BLaER1 (cell line): ENCODE results near the gene BLM.
"Not testable (repeated sequence)": the region's sequence is repeated elsewhere in the genome, so short reads cannot be mapped to it uniquely, and the experiment has no call there.

ENCODE experiments used
- H3K27ac ChIP-seq: shearing (Covaris generic); formaldehyde crosslinking; 2 replicates; pipeline ENCODE4 v1.8.1; 2022
- H3K27me3 ChIP-seq: shearing (Covaris generic); formaldehyde crosslinking; 2 replicates; pipeline ENCODE4 v1.8.1; 2022
- H3K36me3 ChIP-seq: shearing (Covaris generic); formaldehyde crosslinking; 2 replicates; pipeline ENCODE4 v1.8.1; 2022
- H3K4me1 ChIP-seq: shearing (Covaris generic); formaldehyde crosslinking; 2 replicates; pipeline ENCODE4 v1.8.1; 2022
- H3K4me2 ChIP-seq: shearing (Covaris generic); formaldehyde crosslinking; 2 replicates; pipeline ENCODE4 v1.8.1; 2022
- H3K4me3 ChIP-seq: shearing (Covaris generic); formaldehyde crosslinking; 2 replicates; pipeline ENCODE4 v1.8.1; 2022
- H3K9ac ChIP-seq: shearing (Covaris generic); formaldehyde crosslinking; 2 replicates; pipeline ENCODE4 v1.8.1; 2022
- H3K9me3 ChIP-seq: shearing (Covaris generic); formaldehyde crosslinking; 2 replicates; pipeline ENCODE4 v1.8.1; 2022
- H4K20me1 ChIP-seq: shearing (Covaris generic); formaldehyde crosslinking; 2 replicates; pipeline ENCODE4 v1.8.1; 2022
- Cebpa-rat ChIP-seq: shearing (Covaris generic); IDR thresholded peaks from 2 replicates; pipeline ENCODE4 v1.8.1; 2022

BLM gene

DNA sequence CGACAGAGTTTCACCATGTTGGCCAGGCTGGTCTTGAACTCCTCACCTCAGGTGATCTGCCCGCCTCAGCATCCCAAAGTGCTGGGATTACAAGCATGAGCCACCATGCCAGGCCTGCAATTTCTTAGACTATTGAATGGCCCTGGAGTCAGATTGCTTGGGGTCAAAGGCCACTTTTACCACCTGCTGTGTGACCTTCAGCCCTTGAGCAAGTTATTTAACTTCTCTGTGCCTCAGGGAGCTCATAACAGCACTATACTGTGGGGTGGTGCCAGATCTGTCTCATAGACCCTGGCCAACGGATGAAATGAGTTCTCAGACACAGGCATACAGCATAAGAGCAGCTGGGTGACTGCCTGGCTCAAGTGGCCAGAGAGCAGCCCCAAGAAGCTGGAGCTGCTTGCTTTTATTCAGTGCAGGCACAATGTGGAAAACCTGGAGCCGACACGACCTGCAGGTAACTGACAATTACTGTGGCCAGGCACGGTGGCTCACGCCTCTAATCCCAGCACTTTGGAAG lies 106.4 kb downstream of the BLM start:
- H3K4me1 ChIP-seq, result peaks cover 64% of the 10 kb centered on the region

DNA sequence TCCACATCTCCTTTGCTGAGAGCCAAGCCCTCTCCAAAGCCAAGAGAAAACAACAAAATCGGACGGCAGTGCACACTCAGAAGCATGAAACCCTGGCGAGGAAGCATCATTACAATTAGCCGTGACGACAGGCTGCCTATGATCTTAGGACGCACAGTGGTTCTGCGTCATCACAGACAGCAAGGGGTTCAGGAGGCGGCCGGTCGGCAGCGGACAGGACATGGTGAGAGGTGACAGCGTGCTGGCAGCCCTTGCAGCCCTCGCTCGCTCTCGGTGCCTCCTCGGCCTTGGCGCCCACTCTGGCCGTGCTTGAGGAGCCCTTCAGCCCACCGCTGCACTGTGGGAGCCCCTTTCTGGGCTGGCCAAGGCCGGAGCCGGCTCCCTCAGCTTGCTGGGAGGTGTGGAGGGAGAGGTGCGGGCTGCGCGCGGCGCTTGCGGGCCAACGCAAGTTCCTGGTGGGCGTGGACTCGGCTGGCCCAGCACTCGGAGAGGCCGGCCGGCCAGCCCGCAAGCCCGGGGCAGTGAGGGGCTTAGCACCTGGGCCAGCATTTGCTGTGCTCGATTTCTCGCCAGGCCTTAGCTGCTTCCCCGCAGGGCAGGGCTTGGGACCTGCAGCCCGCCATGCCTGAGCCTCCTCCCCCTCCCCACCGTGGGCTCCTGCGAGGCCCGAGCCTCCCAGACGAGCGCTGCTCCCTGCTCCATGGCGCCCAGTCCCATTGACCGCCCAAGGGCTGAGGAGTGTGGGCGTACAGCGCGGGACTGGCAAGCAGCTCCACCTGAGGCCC lies 108.2 kb downstream of the BLM start:
- Histone ChIP-seq H3K4me1 (peaks cover 64% of the 10 kb centered on the region), H3K9me3 (peaks cover 13% of the 10 kb centered on the region)
- not testable (repeated sequence) for H3K27me3 ChIP-seq, H3K4me3 ChIP-seq, H3K36me3 ChIP-seq, H3K4me2 ChIP-seq, H3K9ac ChIP-seq, H4K20me1 ChIP-seq, H3K27ac ChIP-seq

More for the DNA sequence above, 106.4 kb downstream of the BLM start:
- Histone ChIP-seq H3K27ac (no peak overlapping the region), H3K9me3 (peaks cover 13% of the 10 kb centered on the region), H3K4me3 (no peak overlapping the region), H3K27me3 (no peaks in the 10 kb centered on the region), H4K20me1 (no peaks in the 10 kb centered on the region), H3K36me3 (no peaks in the 10 kb centered on the region), H3K4me2 (peak overlapping the region; percentile 42; the same call in 1 of the 2 replicates), H3K9ac (no peak overlapping the region)
- no peak for TF ChIP-seq Cebpa-rat

DNA sequence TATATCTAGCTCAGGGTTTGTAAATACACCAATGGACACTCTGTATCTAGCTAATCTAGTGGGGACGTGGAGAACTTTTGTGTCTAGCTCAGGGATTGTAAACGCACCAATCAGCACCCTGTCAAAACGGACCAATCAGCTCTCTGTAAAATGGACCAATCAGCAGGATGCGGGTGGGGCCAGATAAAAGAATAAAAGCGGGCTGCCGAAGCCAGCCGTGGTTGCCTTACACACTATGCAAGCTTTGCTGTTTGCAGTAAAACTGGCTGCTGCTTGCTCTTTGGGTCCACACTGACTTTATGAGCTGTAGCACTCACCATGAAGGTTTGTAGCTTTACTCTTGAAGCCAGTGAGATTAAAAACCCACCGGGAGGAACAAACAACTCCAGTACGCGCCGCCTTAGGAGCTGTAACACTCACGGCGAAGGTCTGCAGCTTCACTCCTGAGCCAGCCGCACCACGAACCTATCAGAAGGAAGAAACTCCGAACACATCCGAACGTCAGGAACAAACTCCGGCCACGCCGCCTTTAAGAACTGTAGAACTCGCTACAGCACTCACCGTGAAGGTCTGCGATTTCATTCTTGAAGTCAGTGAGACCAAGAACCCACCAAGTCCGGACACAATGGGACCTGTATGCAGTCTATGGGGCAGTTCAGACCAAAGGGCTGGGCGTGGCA lies 109.2 kb downstream of the BLM start:
- H3K4me2 ChIP-seq, H3K9ac ChIP-seq, H4K20me1 ChIP-seq, H3K27ac ChIP-seq, H3K4me3 ChIP-seq, H3K36me3 ChIP-seq, H3K27me3 ChIP-seq: not testable (repeated sequence)
- Histone ChIP-seq H3K4me1 (peaks cover 64% of the 10 kb centered on the region), H3K9me3 (peaks cover 13% of the 10 kb centered on the region)

DNA sequence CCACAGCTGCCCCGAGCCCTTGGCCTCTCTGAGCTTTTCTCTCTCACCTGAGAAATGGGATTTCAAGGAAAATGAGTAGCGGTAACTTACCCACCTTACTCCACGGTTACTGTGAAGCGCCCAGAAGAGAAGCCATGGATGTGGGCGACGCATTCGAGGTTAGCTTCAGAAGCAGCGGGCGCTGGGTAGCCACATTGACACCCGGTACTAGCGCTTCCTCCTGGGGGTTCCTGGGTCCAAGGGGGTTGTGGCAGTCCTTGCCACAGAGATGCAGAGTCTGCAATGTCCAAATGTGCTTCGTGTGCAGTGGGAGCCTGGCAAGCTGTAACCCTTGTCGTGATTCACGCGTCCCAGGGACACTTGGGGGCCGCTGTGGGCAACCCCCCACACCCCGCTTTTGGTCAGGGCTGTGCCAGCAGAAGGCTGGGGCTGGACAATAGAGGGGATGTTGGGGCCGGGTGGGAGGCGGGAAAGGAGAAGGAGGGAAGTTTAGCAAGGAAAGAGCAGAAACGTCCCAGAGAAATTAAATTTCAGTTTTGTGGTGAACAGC lies 109.8 kb downstream of the BLM start:
- Histone ChIP-seq H3K4me1 (peaks cover 63% of the 10 kb centered on the region), H3K27ac (no peak overlapping the region), H3K27me3 (no peaks in the 10 kb centered on the region), H4K20me1 (no peaks in the 10 kb centered on the region), H3K9me3 (peaks cover 13% of the 10 kb centered on the region), H3K4me3 (no peak overlapping the region), H3K9ac (no peak overlapping the region), H3K4me2 (no peak overlapping the region), H3K36me3 (no peaks in the 10 kb centered on the region)
- TF ChIP-seq Cebpa-rat, result no peak

DNA sequence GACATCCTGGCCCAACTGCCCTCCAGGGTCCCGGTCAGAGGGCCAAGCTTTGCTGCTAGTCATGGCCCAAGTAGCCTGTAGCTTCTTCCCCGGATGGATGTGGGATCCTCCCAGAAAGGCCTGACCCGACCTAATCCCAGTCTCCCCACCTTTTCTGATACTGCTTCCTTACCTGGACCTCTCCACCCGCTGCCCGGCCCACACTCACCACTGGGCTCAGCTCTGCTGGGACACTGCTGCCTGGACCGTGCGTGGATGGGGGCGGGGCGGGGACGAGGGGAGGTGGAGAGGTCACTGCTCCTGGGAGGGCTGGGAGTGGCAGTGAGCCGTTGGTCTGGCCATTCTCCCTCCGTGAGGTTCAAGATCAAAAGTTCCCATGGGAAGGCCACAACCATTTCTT lies 111.0 kb downstream of the BLM start:
- H3K9me3 ChIP-seq, result peaks cover 13% of the 10 kb centered on the region
- peaks cover 59% of the 10 kb centered on the region for H3K4me1 ChIP-seq
- H3K9ac ChIP-seq, result no peak overlapping the region
- no peaks in the 10 kb centered on the region for H3K36me3 ChIP-seq
- no peak overlapping the region for H3K4me3 ChIP-seq
- no peaks in the 10 kb centered on the region for H3K27me3 ChIP-seq
- H4K20me1 ChIP-seq, result no peaks in the 10 kb centered on the region
- TF ChIP-seq Cebpa-rat, result no peak
- no peak overlapping the region for H3K27ac ChIP-seq
- peak overlapping the region; percentile 72 for H3K4me2 ChIP-seq

DNA sequence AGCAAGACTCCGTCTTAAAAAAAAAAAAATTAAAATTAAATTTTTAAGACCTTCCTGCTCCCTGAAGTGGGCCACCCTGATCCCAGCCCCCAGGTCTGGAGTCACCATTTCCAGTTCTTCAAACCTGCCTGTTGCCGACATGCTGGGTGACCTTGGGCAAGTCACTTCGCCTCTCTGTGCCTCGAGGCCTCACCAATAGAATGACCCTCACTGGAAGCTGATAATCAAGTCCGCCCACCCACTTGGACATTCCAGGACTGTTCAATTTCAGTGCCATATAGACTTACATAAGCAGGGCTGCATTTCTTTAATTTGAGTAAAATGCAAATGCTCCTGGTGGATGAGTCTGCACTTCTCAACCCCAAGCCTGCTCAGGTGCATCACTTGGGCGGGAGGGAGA lies 112.0 kb downstream of the BLM start:
- no peak overlapping the region for H3K9ac ChIP-seq
- no peak overlapping the region for H3K4me3 ChIP-seq
- H3K36me3 ChIP-seq, result no peaks in the 10 kb centered on the region
- H3K4me2 ChIP-seq, result peak overlapping the region; percentile 72
- peaks cover 52% of the 10 kb centered on the region for H3K4me1 ChIP-seq
- no peak for TF ChIP-seq Cebpa-rat
- no peak overlapping the region for H3K27ac ChIP-seq
- H3K9me3 ChIP-seq, result peaks cover 13% of the 10 kb centered on the region
- H4K20me1 ChIP-seq, result no peaks in the 10 kb centered on the region
- no peaks in the 10 kb centered on the region for H3K27me3 ChIP-seq

DNA sequence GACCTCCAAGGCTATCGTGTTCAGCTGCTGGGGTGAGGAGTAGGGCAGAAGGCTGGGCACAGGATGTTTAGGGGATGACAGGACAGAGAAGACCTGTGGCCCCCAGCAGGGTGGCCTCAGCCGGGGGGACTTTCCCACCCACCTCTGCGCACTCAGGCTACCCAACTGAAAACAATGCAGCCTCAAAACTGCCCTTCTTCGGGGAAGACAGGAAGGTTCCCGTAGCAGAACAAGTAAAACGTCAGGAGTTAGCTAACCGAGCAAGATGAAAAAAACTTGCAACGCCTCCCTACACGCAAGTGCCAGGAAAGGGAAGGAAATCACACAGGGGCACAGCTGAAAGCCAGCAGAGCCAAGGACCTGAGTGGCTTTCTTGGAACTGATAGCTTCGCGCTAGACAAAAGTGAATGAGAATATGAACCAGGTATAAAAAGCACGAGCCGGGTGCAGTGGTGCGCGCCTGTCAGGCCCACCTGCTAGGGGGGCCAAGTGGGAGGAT lies 112.8 kb downstream of the BLM start:
- TF ChIP-seq Cebpa-rat, result no peak
- Histone ChIP-seq H3K9ac (peak overlapping the region; percentile 0; the same call in 1 of the 2 replicates), H4K20me1 (no peaks in the 10 kb centered on the region), H3K36me3 (no peaks in the 10 kb centered on the region), H3K27ac (0 out of 2 replicates have a peak overlapping the region, but pooled peaks have one; percentile 30), H3K4me2 (peak overlapping the region; percentile 72), H3K4me3 (0 out of 2 replicates have a peak overlapping the region, but pooled peaks have one; percentile 23), H3K4me1 (peaks cover 47% of the 10 kb centered on the region), H3K27me3 (no peaks in the 10 kb centered on the region), H3K9me3 (peaks cover 13% of the 10 kb centered on the region)

DNA sequence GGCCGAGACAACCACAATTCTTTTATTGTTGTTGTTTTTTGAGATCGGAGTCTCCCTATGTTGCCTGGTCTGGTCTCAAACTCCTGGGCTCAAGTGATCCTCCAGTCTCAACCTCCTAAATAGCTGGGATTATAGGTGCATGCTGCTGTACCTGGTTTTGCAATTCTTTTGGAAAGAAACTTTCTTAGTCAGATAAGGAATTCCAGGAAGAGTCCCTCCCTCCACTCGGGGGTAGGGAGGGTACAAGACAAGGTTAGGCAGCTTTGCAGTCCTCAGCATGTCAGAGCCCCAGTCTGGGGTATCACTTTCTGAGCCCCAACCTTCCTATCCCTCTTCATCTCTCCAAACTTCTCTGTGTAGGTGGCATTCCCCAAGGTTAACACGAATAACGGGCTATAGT lies 117.5 kb downstream of the BLM start:
- H3K27me3 ChIP-seq, result no peaks in the 10 kb centered on the region
- no peak overlapping the region for H3K9ac ChIP-seq
- no peak overlapping the region for H3K27ac ChIP-seq
- peaks cover 52% of the 10 kb centered on the region for H3K4me1 ChIP-seq
- no peaks in the 10 kb centered on the region for H3K36me3 ChIP-seq
- no peak overlapping the region for H3K4me2 ChIP-seq
- H3K4me3 ChIP-seq, result no peak overlapping the region
- H4K20me1 ChIP-seq, result no peaks in the 10 kb centered on the region
- no peaks in the 10 kb centered on the region for H3K9me3 ChIP-seq
- TF ChIP-seq Cebpa-rat, result no peak

DNA sequence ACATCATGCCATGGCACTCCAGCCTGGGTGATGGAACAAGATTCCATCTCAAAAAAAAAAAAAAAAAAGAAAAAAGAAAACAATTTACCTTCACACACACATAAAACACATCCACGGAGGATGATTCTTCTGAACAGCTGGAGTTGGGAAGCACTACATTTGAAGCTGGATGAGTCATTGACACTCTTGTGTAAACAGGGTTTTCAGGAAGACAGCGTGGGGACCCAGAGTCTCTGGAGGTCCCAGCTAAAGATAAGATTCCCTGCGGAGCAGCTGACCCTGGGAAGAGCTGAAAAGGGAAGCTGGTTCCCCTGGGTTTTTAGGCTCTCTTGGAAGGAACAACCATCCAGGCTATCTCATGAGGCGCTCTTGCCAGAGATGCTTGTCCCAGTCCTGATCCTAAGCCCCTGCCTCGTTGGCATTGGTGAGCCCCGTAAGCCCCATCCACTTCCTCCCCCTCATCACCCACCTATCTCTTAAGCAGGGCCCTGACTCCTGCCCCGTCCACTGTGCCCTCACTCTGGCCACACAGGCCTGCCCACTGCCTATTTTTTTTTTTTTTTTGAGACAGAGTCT lies 119.2 kb downstream of the BLM start:
- Histone ChIP-seq H4K20me1 (no peaks in the 10 kb centered on the region), H3K36me3 (no peaks in the 10 kb centered on the region), H3K4me1 (peaks cover 52% of the 10 kb centered on the region), H3K4me2 (peak overlapping the region; percentile 90), H3K9ac (no peak overlapping the region), H3K4me3 (no peak overlapping the region), H3K27me3 (no peaks in the 10 kb centered on the region), H3K27ac (no peak overlapping the region), H3K9me3 (no peaks in the 10 kb centered on the region)
- no peak for TF ChIP-seq Cebpa-rat
